ENCODE results near the gene BMP8A.
"Not testable (repeated sequence)": the region's sequence is repeated elsewhere in the genome, so short reads cannot be mapped to it uniquely, and the experiment has no call there.

- TF ChIP-seq CTCF (conservative IDR thresholded peaks at IDR 0.05; ENCODE audit: low read length); EZH2phosphoT487 (IDR thresholded peaks at IDR 0.05; ENCODE audit: borderline replicate concordance): not testable (repeated sequence)
Measured at GRCh38 chr1:39510570-39511186, 19.2 kb downstream of the BMP8A start.
